GM12864 (cell line): ENCODE results near the gene CD300A.

Source experiments
- DNase-seq: peaks from one replicate; pipeline ENCODE4 v3.0.0-alpha.2; 2011; ENCODE audit warnings: low read depth
- H3K4me3 ChIP-seq: 2 replicates; pipeline ENCODE4 v1.5.1; 2011; ENCODE audit warnings: mild to moderate bottlenecking, low read depth, low read length, control low read depth
- TF ChIP-seq, protein P1 (sequence below): IDR thresholded peaks from 2 replicates; pipeline ENCODE4 v1.5.1; 2011; ENCODE audit warnings: low read depth, mild to moderate bottlenecking, moderate library complexity, low read length, control low read depth, inconsistent platforms; ENCODE audit errors: missing control alignments

Gene CD300A

DNA sequence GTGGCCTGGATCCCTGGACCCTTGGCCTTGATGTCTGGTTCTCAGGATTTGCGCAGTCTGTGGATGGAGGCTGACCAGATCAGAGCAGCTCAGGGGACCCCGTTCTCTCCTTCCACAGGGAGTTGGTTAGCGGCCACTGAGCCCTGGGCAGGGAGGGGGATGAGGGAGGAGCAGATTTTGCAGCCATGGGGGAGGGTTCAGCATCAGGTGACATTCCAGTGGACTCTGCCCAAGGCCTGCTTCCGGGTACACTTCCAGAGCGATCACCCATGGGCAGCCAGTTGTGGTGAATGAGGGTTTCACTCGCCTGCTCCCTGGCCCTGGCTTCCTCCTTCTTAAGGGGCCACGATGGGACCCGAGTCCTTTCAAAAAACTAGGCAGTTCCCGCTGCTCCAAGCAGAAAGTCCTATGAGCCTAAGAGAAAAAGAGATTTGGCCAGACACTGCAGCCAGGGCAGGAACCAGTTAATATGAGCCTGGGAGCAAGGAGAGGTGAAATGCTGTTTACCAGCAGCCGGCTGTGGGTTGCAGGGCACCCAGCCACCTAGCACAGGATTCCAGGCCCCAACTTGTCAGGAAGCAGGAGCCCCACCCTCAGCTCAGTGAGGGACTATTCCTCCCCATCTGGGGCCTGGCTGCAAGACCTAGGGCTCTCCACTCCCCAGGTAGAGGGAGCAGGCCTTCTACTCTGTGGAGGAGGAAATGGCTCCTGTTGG lies 39.2 kb upstream of the CD300A start:
- TF ChIP-seq, protein P1, sequence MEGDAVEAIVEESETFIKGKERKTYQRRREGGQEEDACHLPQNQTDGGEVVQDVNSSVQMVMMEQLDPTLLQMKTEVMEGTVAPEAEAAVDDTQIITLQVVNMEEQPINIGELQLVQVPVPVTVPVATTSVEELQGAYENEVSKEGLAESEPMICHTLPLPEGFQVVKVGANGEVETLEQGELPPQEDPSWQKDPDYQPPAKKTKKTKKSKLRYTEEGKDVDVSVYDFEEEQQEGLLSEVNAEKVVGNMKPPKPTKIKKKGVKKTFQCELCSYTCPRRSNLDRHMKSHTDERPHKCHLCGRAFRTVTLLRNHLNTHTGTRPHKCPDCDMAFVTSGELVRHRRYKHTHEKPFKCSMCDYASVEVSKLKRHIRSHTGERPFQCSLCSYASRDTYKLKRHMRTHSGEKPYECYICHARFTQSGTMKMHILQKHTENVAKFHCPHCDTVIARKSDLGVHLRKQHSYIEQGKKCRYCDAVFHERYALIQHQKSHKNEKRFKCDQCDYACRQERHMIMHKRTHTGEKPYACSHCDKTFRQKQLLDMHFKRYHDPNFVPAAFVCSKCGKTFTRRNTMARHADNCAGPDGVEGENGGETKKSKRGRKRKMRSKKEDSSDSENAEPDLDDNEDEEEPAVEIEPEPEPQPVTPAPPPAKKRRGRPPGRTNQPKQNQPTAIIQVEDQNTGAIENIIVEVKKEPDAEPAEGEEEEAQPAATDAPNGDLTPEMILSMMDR: no peak
- no peak overlapping the region for H3K4me3 ChIP-seq
- no peak for DNase-seq

DNA sequence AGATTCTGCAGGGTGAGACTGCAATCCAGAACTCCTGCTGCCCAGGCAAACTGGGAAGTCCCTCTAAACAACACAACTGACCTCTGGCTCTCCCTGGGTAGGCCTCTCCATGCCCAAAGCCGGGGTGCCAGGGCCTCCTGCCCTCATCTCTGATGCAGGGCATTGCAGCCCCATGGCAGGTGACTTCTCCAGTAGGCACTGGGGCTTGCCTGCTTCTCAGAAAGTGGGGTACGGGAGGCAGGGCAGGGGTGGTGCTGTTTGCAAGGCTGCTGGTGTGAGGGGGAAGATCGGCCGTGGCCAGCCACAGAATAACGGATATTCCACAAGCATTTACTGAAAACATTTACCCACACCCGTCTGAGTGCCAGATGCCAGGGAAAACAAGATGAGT lies 38.7 kb upstream of the CD300A start:
- TF ChIP-seq, protein P1: no peak
- DNase-seq: no peak
- H3K4me3 ChIP-seq: no peak overlapping the region

DNA sequence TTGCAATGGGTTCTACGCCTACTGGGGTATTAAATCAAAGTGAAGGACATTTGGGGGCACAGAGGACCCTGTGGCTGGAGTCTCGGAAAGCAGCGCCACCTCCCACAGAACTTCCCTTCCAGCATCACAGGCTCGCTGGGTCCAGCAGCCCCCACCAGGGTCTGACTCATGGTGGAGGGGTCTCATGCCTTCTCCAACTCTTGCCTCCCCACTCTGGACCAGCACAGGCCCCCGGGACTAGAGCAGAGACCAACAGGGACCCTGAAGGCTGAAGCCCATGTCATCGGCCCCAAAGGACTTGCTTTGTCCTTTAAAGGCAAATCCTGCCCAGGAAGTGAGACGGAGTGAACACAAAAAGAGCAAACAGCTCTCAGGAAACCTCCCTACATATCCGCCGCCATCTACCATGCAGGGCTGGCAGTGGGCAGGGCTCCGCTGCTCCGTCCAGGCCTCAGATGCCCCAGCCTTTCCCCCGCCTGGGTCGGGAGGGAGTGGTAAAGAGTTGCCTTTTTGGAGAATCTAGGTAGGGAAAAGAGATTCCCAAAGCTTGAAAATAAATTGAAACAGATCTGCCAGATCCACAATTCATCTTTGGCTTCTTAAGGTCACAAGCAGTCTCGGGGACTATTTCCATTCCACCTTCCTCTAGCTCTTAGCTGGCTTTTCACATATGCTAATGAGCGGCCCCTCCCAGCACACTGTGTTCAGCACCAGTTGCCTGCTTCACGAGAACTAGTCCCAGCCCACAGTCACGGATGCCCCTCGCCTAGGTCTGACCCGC lies 36.6 kb upstream of the CD300A start:
- no peak overlapping the region for H3K4me3 ChIP-seq
- no peak for DNase-seq

DNA sequence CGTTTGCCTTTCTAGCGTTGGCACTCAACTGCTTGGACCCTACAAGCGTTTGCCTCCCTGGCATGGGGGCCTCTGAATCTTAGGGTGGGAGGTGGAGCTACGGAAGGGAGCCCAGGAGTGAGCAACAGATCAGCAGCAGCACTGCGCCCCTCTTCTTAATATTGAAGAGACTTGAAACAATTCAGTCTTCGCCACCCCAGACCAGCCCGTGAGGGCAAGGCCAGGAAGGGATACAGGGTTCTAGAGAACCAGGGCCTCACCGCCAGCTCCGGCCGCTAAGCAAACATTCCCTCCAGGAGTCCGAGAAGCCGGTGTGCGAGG lies 36.1 kb upstream of the CD300A start:
- DNase-seq: no peak
- TF ChIP-seq, protein P1: no peak
- no peak overlapping the region for H3K4me3 ChIP-seq

More for the DNA sequence above, 36.6 kb upstream of the CD300A start:
- TF ChIP-seq, protein P1: no peak

DNA sequence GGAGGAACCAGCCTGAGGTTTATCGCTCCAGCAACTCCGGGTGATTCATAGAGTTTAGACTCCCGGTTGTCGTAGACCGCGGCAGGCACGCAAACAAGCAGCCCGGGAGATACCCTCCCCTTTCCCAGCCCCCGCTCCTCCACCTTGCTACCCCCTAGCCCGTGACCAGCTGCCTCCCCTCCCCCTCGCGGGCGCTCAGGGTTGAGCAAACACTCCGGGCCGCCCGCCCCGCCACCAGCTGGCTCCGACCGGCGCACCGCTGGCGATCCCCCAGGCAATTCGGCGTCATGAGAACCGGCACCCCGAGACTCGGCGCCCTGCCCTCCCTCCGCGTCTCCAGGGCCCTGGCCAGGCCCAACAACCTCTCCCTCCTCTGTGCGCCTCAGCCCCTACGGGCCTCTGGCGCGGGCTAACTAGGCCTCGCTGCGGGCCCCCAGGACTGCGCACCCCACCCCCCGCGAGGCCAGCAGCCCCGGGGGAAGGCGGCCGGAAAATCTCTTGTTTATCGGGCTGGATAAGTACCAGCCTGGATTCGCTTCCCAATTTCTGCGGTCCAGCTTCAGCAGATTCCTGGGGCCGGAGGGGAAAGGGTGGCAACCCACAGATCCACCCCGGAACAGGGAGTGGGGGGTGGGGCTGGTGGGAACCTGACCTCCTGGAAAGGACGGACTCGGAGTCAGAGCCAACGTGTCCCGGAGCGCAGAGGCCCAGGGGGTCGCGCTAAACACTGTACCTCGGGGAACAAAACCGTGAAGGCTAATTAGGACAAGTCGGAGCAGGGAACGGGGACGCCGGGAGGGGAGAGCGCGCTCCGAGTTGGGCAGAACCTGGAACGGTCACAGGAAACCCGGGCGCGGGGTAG lies 35.5 kb upstream of the CD300A start:
- TF ChIP-seq, protein P1: no peak
- no peak for DNase-seq
- no peak overlapping the region for H3K4me3 ChIP-seq

DNA sequence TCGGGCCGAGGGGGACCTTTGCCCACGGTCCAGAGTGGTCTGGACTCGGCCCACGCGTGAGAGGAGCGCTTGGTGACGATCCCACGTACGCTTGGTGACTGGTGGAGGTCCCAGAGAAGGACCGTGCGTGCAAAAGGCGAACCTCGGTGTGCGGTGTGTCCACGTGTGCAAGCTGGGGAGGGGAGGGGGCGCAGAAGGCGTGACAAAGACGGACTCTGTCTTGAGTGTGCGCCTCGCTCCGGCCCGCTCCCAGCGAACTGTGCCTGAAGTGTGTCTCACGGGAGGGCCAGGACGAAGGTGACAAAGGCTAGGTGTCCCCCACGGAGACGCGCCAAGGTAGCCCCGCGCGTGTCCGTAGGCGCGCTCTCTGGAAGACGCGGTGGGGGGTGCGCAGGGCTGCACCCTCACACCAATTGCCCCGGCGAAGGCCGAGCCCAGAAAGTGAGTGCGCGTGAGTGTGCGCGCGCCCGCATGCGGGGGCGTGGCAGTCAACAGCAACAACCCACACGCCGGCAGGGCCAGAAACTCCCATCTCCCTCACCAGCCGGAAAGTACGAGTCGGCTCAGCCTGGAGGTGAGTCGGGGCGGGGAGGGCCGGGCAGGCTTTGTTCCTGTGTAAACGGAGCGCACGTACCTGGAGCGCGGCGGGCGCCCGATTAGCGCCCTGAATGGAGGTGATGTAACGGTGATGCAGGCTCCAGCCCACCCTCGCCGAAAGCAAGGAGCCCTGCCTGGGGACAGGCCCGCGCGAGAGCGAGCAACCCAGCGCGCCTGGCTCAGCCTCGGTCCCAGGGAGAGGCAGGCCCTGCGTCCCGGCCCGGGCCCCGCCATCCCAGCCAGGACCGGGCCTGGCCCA lies 34.6 kb upstream of the CD300A start, which contains the start of gene GPRC5C:
GPRC5C (plus strand) TSS at position 521 of the 856 bp plus-strand sequence. CDS start 7,689 bp downstream, outside the sequence.
- peak within 1 kb of the TSS; percentile 27; the same call in 1 of the 2 replicates for H3K4me3 ChIP-seq
- DNase-seq: no peak
- TF ChIP-seq, protein P1: no peak
